ENCODE measurements around the gene NOX5.
A peak's percentile ranks its signal among the peaks of the same experiment; 100 is the strongest.

Gene NOX5

GRCh38 chr15:69084404-69085030 lies 70.0 kb downstream of the NOX5 start:
- no peak for DNase-seq (ENCODE audit: low read depth)
- no peak for TF ChIP-seq CTCF (IDR thresholded peaks at IDR 0.05; ENCODE audit: insufficient read depth, low read depth, low read length, missing control alignments)
- H3K4me3 ChIP-seq (ENCODE audit: low read length): no peak overlapping the region

GRCh38 chr15:69085325-69086081 lies 71.0 kb downstream of the NOX5 start:
- no peak overlapping the region for H3K4me3 ChIP-seq (ENCODE audit: low read length)
- TF ChIP-seq CTCF (IDR thresholded peaks at IDR 0.05; ENCODE audit: insufficient read depth, low read depth, low read length, missing control alignments): no peak
- no peak for DNase-seq (ENCODE audit: low read depth)

- TF ChIP-seq CTCF (IDR thresholded peaks at IDR 0.05; ENCODE audit: insufficient read depth, low read depth, low read length, missing control alignments): no peak
- peak; percentile 14 for DNase-seq (ENCODE audit: low read depth)
- no peak overlapping the region for H3K4me3 ChIP-seq (ENCODE audit: low read length)
Measured at GRCh38 chr15:69086427-69087204, 72.1 kb downstream of the NOX5 start.

- DNase-seq (ENCODE audit: low read depth): no peak
- TF ChIP-seq CTCF (IDR thresholded peaks at IDR 0.05; ENCODE audit: insufficient read depth, low read depth, low read length, missing control alignments): no peak
- H3K4me3 ChIP-seq (ENCODE audit: low read length): no peak overlapping the region
Measured at GRCh38 chr15:69087366-69087976, 73.0 kb downstream of the NOX5 start.

- H3K4me3 ChIP-seq (ENCODE audit: low read length): no peak overlapping the region
- peak; percentile 65 for DNase-seq (ENCODE audit: low read depth)
- TF ChIP-seq CTCF (IDR thresholded peaks at IDR 0.05; ENCODE audit: insufficient read depth, low read depth, low read length, missing control alignments): no peak
Measured at GRCh38 chr15:69088300-69088965, 73.9 kb downstream of the NOX5 start.

- no peak for TF ChIP-seq CTCF (IDR thresholded peaks at IDR 0.05; ENCODE audit: insufficient read depth, low read depth, low read length, missing control alignments)
- no peak for DNase-seq (ENCODE audit: low read depth)
- H3K4me3 ChIP-seq (ENCODE audit: low read length): no peak overlapping the region
Measured at GRCh38 chr15:69089258-69089657, 74.8 kb downstream of the NOX5 start.
